GM18498 (cell line): ENCODE measurements around the gene ZNF70.

Experiments used
- ATAC-seq: cut with Tn5 transposase; IDR thresholded peaks from one replicate; pipeline ENCODE4 v1.9.1; 2021; ENCODE audit warnings: mild to moderate bottlenecking, moderate library complexity; ENCODE audit not compliant: unreplicated experiment

The ZNF70 gene

DNA sequence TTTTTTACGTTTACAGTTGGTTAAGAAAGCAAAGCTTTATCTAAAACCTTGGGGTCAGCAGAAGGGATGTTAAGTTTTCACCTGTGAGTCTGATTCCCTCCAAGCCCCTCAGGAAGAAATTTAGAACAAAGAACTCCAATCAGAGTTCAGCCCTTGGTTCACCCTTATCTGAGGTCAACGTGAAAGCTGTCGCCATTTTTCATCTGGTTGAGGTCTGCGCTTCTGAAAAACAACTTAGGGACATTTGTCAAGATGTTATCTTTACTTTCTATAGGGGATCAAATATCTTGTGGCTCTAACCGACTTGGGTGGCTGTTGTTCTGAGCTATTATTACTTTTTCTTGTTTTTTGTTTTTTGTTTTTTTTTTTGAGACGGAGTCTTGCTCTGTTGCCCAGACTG, 30.1 kb downstream of the ZNF70 start:
- no peak for ATAC-seq

DNA sequence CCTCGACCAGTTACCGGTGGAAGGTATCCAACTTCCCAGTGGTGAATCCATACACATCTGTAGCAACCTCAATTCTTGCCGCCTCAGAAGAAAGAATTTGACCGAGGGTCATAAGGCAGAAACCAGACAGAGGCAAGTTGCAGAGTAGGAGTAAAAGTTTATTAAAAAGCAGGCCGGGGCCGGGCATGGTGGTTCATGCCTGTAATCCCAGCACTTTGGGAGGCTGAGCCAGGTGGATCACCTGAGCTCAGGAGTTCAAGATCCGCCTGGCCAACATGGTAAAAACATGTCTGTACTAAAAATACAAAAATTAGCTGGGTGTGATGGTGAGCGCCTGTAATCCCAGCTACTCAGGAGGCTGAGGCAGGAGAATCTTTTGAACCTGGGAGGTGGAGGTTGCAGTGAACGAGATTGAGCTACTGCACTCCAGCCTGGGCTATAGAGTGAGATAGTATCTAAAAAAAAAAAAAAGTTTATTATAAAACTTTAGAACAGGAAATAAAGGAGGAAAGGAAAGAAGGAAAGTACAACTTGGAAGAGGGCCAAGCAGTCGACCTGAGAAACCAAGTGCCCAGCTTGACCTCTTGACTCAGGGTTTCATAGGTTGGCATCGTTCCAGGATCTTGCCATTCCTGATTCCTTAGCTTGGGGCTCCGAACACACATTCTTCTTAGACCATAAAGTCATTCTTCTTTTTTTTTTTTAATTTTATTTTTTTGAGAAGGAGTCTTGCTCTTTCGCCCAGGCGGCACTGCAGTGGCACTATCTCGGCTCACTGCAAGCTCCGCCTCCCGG, 32.3 kb downstream of the ZNF70 start:
- no peak for ATAC-seq

DNA sequence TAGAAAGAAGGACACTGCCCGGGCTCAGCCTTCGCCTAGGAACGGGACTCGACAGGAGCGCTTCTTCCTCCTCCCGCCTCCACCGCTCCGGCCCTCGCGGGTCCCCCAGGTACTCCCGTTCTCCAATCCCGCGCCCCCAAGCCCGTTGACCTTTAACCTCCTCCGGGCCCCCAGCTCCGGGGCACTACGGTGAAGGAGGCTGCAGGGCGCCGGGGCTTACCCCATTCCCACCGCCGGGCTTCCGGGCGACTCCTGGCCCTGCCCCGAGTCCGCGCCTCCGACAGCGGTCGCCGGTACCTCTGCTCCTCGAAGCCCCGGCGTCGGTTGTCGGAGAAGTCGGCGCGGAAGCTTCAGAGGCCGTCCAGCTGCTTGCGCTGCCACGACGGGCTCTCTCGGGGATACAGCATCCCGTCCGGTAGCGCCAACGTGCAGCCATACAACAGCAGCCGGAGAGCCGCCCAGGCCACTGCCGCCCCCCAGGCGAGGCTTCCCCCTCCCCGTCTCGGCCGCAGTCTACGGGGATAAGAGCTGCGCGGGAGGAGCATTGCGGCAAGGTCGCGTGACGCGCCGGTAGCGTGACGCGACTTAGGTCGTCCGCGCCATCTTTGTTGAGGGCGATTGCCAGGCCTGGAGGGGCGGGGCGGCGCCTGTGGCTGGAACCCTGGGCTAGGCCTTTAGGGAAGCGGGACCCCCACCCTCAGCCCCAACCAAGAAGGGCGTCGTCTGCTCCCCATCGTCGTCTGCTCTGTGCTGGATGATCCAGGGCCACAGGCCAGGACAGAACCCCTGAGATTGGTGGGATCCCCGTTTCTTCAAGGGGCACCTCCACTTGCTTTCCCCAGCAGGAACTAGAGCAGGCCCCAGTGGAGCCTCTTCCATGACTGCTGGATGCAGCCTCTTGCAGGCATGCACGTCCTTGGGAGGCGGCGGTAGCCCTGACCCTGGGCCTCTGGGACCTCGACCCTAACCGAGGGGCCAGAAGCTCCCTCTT, 33.8 kb downstream of the ZNF70 start:
- ATAC-seq, result peak; percentile 87

DNA sequence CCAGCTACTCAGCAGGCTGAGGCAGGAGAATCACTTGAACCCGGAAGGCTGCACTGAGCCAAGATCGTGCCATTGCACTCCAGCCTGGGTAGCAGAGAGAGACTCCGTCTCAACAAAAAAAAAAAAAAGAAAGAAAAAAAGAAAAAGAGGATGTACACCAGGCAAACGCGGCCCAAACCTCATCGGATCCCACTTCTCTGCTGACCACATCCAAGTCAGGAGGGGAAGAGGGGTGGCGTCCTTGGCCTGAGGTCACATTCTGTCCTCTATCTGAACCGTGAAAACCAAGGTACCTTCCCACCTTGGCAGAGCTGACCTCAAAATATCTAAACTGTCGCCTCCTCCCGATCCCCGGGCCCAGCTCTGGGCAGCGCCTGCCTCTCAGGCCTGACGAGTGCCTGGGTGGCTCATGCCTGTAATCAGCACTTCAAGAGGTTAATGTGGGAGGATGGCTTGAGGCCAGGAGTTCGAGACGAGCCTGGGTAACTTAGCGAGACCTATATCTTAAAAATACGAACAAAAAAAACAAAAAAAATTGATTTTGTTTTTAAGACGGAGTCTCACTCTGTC, 35.0 kb downstream of the ZNF70 start:
- no peak for ATAC-seq

DNA sequence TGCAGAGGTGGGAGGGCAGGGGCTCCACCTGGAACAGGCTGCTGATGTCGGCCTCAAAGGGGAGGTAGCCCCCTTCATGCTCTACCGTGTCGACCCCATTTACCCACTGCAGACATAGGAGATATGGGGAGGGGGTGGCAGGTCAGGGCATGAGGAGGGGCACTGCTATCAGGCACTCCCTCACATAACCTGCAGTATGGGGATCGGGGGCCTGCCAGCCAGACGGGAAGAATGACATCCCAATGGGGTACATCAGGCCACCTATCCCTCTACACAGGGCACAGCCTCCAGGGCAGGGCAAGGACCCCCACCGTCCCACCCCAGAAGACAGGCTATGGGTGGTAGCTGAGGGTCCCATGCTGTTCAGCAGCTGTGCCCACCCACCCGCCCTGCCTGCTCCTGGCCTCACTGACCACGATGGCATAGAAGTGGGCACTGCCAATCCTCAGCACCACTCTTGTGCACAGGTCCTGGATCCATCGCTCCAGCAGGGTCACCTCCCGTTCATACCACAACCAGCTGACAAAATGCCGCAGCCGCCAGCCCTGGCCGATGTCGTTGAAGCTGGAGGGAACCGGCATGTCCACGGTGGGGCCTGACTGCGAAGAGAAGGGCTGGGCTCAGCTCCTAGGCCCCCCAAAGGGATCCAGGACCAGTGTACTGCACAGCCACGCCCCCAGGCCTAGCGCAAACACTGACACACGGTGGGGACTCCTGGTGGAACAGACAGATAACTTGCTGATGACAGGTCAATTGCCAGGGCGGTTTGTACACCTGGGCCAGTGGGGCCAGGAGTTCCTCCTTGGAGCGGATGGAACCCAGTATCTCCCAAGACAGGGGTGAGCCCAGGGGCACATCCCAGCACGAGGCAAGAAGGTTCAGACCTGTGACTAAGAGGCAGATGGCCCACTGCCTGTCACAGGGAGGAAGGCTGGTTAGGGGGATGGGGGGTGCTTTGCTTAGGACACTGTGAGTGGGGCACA, 36.0 kb downstream of the ZNF70 start:
- ATAC-seq, result no peak

DNA sequence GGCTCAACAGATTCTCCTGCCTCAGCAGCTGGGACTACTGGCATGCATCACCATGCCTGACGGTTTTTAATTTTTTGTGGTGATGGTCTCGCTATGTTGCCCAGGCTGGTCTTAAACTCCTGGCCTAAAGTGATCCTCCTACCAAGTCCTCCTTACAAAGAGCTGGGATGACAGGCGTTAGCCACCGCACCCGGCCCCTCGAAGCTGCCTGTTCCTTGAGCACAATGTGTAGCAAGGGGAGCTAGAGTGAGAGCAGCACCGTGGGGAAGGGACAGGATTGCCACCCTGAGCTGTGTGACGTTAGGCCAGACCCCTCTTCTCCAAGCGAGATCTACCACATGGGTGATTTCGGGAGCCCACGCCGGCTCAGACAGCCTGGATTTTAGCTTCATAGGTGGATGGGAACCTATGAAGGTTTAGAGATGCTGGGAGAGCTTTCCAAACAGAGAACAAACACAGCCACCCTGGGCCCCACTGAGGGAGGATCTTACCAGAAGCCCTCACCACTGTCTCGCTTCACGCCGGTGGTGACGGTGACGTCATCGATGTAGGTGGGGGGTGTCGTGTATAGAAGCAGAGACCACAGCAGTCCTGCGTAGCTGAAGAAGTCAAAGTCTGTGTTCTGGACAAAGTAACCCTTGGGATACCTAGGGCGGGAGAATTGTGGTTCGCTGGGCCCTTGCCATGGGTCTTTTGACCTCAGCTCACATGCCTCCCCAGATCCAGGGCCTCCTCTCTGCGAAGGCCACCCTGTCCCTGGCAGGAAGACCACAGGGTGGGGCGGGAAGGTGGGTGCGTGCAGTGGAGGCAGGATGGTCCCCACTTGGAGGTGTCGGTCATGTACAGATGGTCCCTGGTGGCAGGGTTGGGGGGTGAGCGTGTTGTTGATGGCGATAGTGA, 37.0 kb downstream of the ZNF70 start:
- ATAC-seq, result no peak

DNA sequence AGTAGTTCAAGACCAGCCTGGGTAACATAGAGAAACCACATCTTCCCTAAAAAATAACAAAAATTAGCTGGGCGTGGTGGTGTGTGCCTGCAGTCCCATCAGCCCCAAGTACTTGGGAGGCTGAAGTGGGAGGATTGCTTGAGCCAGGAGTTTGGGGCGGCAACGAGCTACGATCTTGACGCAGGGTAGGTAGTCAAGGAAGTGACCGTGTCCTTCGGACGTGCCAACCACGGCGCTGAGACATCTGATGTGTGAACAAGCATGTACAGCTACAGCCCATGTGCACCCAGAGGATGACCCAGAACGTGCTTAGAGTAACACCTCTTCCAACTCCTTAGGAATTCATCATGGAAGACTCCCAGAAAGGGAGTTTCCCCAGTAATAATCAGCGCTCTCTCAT, 38.7 kb downstream of the ZNF70 start:
- ATAC-seq, result no peak

DNA sequence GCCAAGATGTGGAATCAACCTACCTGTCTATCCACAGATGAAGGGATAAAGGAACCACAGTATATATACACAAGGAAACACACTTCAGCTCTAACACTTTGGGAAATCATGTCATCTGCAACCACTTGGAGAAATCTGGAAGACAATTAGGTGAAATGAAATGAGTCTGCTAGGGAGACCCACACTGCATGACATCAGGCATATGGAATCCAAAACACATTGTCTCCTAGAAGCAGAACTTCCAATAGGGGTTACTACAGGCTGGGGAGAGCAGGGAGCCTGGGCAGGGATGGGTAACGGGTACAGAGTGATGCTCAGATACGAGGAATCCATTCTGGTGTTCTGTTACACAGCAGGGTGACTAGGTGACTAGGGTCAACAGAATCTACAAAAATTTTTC, 41.8 kb downstream of the ZNF70 start:
- ATAC-seq, result no peak

DNA sequence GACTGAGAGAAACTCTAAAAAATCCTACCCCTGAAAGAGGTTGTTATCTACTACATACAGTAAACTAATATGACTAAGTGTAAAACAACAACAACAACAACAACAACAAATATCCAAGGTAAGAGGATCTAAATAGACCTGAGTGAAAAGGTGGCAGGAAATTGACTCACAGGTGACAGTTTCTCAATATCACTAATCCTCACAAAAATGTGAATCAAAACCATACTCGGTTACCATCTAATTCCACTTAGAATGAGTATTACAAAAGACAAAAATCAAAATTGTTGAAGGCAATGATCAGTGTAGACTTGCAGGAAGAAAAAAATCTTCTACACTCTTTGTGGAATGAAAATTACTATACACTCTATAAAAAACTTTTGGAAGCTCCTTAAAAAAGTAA, 42.6 kb downstream of the ZNF70 start:
- no peak for ATAC-seq

DNA sequence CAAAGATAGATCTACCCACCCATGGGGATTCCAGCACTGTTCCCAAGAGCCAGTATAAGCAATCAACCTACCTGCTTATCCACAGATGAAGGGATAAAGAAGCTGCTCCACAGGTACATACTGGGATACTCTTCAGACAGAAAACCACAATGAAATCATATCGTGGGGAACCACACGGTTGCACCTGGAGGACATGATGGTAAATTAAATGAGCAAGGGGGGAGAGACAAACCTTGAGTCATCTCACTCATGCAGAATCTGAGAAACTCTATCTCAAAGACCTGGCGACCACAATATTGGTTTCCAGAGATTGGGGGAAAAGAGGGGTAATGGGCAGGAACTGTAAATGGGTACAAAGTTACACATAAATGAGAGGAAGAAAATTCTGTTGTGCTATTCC, 45.6 kb downstream of the ZNF70 start:
- ATAC-seq, result no peak

DNA sequence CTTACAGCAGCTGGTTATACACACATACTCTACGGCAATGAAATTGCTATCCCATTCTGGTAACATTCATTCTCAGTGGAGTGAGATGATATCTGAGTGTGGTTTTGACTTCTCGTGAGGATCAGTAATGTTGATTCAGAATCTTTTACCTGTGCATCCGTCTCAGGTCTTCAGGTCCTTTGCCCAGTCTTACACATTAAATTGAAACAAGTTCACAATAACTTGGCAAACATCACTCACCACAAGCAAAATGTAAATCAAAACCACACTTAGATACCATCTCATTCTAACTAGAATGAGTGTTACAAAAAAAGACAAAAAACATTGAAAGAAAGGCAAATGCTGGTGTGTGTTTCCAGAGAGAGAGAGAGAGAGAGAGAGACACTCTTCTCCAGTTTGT, 46.1 kb downstream of the ZNF70 start:
- ATAC-seq, result no peak

DNA sequence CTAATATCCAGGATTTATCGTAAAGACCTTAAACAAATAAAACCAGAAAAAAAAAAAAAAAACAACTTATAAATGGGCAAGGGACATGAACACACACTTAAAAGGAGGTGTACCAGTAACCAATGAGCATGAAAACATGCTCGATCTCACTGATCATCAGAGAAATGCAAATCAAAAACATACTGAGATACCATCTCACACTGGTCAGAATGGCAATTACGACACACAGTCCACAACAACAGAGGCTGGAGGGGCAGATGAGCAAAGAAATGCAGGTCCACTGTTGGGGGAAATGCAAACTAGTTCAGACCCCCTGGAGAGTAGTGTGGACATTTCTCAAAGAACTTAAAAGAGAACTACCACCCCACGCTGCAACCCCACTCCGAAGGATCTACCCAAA, 46.9 kb downstream of the ZNF70 start:
- no peak for ATAC-seq

DNA sequence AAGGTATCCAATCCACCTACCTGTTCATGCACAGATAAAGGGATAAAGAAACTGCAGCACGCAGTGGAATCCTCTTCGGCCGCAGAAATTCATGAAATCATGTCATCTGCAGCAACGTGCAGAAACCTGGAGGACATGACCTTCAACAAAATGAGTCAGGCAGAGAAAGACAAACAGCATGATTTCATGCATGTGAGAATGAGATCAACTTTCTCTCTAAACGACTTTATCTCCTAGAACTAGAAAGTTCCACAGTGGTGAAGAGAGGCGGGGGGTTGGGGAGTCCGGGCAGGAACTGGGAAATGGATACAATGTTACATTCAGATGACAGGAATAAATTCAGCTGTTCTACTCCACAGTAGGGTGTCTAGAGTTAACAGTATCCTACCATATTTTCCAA, 50.2 kb downstream of the ZNF70 start:
- no peak for ATAC-seq

DNA sequence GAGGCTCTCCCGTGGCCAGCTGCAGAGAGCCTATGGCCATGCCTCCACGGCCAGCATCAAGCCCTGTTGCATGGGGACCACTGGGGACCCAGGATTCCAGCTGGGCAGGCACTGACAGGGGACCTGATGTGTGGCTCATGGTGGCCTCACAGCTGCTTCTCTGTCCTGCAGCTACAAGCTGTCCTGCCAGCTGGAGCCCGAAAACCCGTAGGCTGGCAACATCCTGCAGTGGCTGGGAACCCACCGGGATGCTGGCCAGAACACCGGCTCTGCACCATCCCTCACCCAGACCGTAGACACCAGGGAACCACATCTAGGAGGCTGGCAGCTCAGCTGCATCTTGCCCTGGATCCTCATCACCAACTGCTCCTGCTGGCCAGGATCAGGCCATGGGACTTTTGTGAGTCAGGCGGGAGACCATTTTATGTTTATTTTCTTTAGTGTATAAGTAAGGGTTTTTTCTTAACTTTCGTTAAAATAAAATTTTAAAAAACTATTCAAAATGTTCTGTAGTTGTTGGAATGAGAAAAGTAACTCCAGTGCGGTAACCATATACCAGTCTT, 52.2 kb downstream of the ZNF70 start:
- ATAC-seq, result no peak

DNA sequence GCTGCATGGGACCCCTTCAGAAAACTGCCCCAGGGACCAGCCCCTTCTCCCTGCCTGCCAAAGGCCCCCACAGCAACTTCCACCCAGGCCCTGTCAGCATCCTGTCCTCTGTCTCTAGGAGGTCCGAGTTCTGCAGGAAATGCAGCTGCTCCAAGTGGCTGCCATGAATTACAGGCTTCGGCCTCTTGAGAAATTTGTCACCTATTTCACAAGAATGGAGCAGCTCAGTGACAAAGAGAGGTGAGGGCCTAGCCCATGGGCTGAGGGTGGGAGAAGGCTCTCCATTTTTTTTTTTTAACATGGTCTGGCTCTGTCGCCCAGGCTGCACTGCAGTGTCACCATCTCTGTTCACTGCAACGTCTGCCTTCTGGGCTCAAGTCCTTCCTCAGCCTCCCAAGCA, 52.8 kb downstream of the ZNF70 start:
- ATAC-seq, result no peak

DNA sequence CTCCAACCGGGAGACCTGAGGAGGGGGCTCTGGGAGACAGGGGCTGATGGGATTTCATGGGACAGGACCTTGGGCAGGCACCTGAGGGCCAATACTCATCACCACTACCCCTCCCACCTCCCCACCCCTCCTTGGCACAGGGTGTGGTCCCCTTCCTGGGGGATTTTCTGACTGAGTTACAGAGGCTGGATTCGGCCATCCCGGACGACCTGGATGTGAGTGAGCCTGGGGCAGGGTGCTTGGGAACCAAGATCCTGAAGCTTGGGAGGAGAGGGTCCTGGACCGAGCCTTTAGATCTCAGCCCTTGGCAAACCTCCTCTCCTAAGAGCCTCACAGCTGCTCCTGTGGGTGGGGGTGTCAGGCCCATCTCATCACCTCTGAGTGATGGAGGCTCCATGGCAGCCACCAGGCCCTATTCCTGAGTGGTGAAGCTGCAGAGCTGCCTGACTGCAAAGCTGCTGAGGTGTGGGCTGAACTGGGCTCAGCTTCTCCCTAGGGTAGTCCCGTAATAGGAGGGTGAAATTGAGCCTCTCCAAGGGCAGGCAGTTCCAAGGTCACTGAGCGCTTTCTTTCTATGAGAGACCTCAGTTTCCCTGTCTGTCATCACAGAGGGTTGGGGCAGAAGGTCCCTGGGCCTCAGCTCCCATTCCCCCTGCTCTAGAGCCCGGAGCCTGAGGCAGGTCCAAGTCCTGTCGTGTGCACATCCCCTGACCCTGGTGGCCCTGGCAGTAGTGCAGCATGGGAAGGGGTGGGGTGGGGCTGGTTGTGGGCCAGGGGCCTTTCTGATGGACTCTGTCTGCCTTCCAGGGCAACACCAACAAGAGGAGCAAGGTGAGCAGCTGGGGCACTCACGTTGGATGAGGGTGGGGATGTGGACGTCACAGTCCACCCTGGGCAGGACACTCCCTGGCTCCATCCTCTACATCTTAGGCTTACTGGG, 53.6 kb downstream of the ZNF70 start:
- no peak for ATAC-seq

DNA sequence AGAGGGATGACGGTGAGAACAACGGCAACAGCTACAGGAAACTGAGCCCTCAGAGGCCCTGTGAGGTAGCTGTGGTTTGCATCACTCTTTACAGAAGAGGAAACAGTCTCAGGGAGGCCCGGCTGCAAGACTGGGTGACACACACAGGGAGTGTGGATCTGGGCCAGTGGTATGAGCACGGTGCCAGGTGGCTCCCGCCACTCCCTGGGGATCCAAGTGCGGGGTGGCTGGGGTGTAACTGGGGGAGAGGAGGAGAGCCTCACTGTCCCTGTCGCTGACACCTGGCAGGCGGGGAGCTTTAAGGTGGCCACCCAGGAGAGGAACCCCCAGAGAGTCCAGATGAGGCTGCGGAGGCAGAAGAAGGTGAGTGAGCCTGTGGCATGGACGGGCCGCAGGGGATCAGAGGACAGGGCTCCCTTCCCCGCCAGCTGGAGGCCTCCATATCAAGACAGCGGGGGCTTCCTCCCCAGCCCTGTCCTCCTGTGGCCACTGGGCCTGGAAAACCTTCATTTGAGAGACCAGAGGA, 54.5 kb downstream of the ZNF70 start:
- ATAC-seq, result peak; percentile 80
